Measurements from ENCODE around the gene TOX3. TPM values are rescaled to one million over a fixed set of nuclear protein-coding genes. Genes with fewer than 3 reads are reported as not detected.

TOX3 gene
- total RNA-seq, 3 donors from 2014 or later (not counting 1 experiment from before 2014, with no cell fraction given), result not detected

GRCh38 chr16:52554334-52554733 is 7.4 kb upstream of the TOX3 start:
- Histone ChIP-seq H3K27ac (ENCODE audit: low read length) (no peak overlapping the region), H3K9me3 (ENCODE audit: control insufficient read depth, insufficient read depth, low read length) (no peaks in the 10 kb centered on the region), H3K36me3 (ENCODE audit: control insufficient read depth, insufficient read depth, low read length) (no peaks in the 10 kb centered on the region), H3K4me3 (ENCODE audit: low read length) (no peak overlapping the region), H3K4me1 (ENCODE audit: control insufficient read depth, insufficient read depth, low read length) (no peaks in the 10 kb centered on the region), H3K27me3 (ENCODE audit: control insufficient read depth, insufficient read depth, low read length) (peaks cover 3% of the 10 kb centered on the region)
- DNase-seq (no peak), ATAC-seq (no peak)
- H3K27me3 Mint-ChIP-seq (ENCODE audit: low read depth in 2 of 2), result peaks cover 2 to 20% of the 10 kb centered on the region in 2 donors
- no peaks in the 10 kb centered on the region for H3K36me3 Mint-ChIP-seq
- H3K4me1 Mint-ChIP-seq, result no peaks in the 10 kb centered on the region
- TF ChIP-seq CTCF (IDR thresholded peaks at IDR 0.05), result no peak
- intact Hi-C loops (cut with micrococcal nuclease), result no loop called here
- H3K4me3 Mint-ChIP-seq, result no peak overlapping the region
- peaks cover 0 to 4% of the 10 kb centered on the region in 2 donors for H3K9me3 Mint-ChIP-seq
- no CpG with 5 or more reads among the region's 1 CpG for WGBS (ENCODE audit: insufficient coverage)
- no peak overlapping the region for H3K27ac Mint-ChIP-seq

- ATAC-seq (no peak), DNase-seq (no peak)
- Histone ChIP-seq H3K27me3 (ENCODE audit: control insufficient read depth, insufficient read depth, low read length) (peaks cover 3% of the 10 kb centered on the region), H3K9me3 (ENCODE audit: control insufficient read depth, insufficient read depth, low read length) (no peaks in the 10 kb centered on the region), H3K36me3 (ENCODE audit: control insufficient read depth, insufficient read depth, low read length) (no peaks in the 10 kb centered on the region), H3K4me1 (ENCODE audit: control insufficient read depth, insufficient read depth, low read length) (no peaks in the 10 kb centered on the region), H3K27ac (ENCODE audit: low read length) (no peak overlapping the region), H3K4me3 (ENCODE audit: low read length) (no peak overlapping the region)
- no peak for TF ChIP-seq CTCF (IDR thresholded peaks at IDR 0.05)
- 92% methylated on average over 1 of the region's 2 CpGs for WGBS (ENCODE audit: insufficient coverage)
- peaks cover 2 to 29% of the 10 kb centered on the region in 2 donors for H3K27me3 Mint-ChIP-seq (ENCODE audit: low read depth in 2 of 2)
- intact Hi-C loops (cut with micrococcal nuclease), result no loop called here
- no peak overlapping the region for H3K4me3 Mint-ChIP-seq
- no peaks in the 10 kb centered on the region for H3K4me1 Mint-ChIP-seq
- peaks cover 0 to 4% of the 10 kb centered on the region in 2 donors for H3K9me3 Mint-ChIP-seq
- no peak overlapping the region for H3K27ac Mint-ChIP-seq
- H3K36me3 Mint-ChIP-seq, result no peaks in the 10 kb centered on the region
Measured at GRCh38 chr16:52553322-52553721, 6.4 kb upstream of the TOX3 start.

- no peak for ATAC-seq
- H3K36me3 ChIP-seq (ENCODE audit: control insufficient read depth, insufficient read depth, low read length), result no peaks in the 10 kb centered on the region
Measured at GRCh38 chr16:52552643-52553042, 5.7 kb upstream of the TOX3 start.

More at GRCh38 chr16:52552643-52553042, 5.7 kb upstream of the TOX3 start:
- Histone ChIP-seq H3K27me3 (ENCODE audit: control insufficient read depth, insufficient read depth, low read length) (peaks cover 6% of the 10 kb centered on the region), H3K4me1 (ENCODE audit: control insufficient read depth, insufficient read depth, low read length) (no peaks in the 10 kb centered on the region), H3K9me3 (ENCODE audit: control insufficient read depth, insufficient read depth, low read length) (no peaks in the 10 kb centered on the region), H3K27ac (ENCODE audit: low read length) (no peak overlapping the region), H3K4me3 (ENCODE audit: low read length) (no peak overlapping the region)
- TF ChIP-seq CTCF (IDR thresholded peaks at IDR 0.05), result no peak
- WGBS (ENCODE audit: insufficient coverage), result 83% methylated on average over 5 of the region's 5 CpGs
- Mint-ChIP-seq H3K9me3 (peaks cover 0 to 4% of the 10 kb centered on the region in 2 donors), H3K27me3 (ENCODE audit: low read depth in 2 of 2) (peaks cover 8 to 35% of the 10 kb centered on the region in 2 donors), H3K27ac (no peak overlapping the region), H3K4me3 (no peak overlapping the region), H3K36me3 (no peaks in the 10 kb centered on the region), H3K4me1 (no peaks in the 10 kb centered on the region)
- no peak for DNase-seq
- intact Hi-C loops (cut with micrococcal nuclease), result no loop called here

Data from natural killer cell (primary cell).